GM12864 (cell line): ENCODE results near the gene TEKT2.

Source experiments
- DNase-seq: peaks from one replicate; pipeline ENCODE4 v3.0.0-alpha.2; 2011; ENCODE audit warnings: low read depth
- H3K4me3 ChIP-seq: 2 replicates; pipeline ENCODE4 v1.5.1; 2011; ENCODE audit warnings: mild to moderate bottlenecking, low read depth, low read length, control low read depth
- TF ChIP-seq, protein P1 (sequence below): IDR thresholded peaks from 2 replicates; pipeline ENCODE4 v1.5.1; 2011; ENCODE audit warnings: low read depth, mild to moderate bottlenecking, moderate library complexity, low read length, control low read depth, inconsistent platforms; ENCODE audit errors: missing control alignments

Gene TEKT2

DNA sequence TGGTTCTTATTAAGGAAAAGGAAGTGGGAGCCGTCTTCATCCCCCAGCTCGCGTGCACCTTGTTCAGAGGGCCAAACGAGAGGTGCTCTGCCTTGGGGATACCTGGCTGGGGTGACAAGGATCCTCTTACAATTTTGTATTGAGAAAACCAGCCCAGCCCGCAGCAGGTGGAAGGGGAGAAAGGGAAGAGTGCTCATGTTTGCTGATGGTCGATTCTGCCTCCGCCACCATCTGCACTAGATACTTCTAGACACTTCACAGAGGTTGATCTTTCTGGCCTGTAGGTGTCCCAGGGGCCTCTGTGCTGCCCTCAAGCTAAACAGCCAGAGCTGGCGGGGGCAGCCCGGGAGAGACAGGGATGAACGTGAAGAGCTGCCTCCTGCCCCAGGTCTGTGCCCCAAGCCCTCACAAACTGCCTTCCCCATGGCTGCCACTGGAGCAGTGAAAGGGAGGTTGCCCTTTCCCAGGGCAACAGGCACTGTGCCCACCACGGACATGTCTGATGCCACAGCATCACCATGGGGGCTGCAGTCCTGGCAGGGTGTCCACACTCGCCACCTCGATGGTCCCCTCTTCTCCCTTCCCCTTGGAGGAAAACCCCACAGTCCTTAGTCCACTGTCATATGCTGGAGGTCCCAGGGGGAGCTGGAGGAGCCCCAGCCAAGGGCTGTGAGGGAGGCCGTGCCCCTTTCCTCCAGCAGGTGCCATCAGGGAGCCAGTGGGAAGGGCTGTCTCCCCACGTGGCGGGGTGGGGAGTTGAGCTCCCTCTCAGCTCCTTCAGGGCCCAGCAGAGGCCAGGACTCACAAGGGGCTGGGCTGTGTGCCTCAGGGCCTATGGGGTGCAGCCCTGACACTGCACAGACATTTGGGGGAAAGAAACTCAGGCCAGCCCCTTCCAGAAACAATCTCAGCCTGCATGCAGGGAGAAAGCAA, 12.9 kb downstream of the TEKT2 start:
- TF ChIP-seq, protein P1, sequence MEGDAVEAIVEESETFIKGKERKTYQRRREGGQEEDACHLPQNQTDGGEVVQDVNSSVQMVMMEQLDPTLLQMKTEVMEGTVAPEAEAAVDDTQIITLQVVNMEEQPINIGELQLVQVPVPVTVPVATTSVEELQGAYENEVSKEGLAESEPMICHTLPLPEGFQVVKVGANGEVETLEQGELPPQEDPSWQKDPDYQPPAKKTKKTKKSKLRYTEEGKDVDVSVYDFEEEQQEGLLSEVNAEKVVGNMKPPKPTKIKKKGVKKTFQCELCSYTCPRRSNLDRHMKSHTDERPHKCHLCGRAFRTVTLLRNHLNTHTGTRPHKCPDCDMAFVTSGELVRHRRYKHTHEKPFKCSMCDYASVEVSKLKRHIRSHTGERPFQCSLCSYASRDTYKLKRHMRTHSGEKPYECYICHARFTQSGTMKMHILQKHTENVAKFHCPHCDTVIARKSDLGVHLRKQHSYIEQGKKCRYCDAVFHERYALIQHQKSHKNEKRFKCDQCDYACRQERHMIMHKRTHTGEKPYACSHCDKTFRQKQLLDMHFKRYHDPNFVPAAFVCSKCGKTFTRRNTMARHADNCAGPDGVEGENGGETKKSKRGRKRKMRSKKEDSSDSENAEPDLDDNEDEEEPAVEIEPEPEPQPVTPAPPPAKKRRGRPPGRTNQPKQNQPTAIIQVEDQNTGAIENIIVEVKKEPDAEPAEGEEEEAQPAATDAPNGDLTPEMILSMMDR, result peak; percentile 32
- DNase-seq, result no peak
- no peak overlapping the region for H3K4me3 ChIP-seq

- TF ChIP-seq, protein P1, result no peak
- DNase-seq, result no peak
- H3K4me3 ChIP-seq, result no peak overlapping the region
These were observed 14.0 kb downstream of the TEKT2 start for GRCh38 chr1:36097693-36098585.

DNA sequence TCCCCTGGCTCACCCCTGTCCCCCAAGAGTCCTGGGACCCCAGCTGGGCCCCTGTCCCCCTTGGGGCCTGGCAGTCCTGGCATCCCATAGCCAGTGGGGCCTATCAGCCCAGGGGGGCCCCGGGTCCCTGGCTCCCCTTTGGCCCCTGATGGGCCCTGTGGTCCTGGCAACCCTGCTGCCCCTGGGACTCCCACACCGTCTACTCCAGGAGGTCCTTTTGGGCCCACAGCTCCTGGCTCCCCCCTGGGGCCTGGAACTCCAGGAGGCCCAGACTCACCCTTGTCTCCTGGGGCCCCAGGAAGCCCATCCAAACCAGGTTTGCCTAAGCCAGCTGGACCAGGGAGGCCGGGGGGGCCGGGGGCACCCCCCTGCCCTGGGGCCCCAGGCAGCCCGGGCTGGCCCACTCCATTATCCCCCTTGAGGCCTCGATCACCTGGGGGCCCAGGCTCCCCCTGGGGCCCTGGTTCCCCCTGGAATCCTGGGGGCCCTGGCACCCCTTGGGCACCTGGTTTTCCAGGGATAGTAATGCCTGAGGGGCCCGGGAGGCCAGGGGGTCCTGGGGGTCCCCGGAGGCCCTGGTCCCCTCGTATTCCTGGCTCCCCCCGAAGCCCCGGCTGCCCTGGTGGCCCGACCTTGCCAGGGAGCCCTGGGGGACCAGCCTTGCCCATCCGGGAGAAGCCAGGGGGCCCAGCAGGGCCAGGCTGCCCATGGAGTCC, 14.9 kb downstream of the TEKT2 start:
- TF ChIP-seq, protein P1, result no peak
- no peak for DNase-seq

DNA sequence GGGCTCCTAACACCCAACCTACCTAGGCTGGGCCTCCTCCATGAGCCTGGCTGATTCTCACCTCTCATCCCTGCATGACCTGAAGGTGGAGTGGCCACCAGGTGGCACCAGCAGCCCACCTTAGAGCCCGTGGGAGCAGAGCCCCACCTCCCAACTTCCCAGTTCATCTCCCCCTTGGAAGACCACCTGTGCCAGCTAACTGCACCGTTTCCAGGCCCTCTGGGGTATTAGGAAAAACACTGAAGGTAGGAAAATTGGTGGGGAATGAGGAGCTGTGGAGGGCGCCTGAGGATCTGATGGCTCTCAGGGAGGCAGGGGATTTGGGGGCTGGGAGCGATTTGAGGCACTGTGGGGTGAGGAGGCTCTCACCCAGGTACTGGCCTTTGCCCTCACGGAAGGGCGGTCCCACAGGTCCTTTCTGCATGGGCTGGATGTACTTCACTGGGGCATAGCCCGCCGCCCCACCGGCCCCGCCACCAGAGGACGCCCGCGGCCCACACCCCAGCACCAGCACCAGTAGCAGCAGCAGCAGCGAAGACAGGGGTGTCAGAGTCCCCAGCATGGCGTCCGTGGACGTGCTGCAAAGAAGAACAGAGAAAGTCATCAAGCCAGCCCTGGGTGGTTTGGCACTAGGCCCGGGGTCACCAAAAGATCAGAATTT, 15.9 kb downstream of the TEKT2 start:
- H3K4me3 ChIP-seq, result no peak overlapping the region
- TF ChIP-seq, protein P1, result peak; percentile 85
- DNase-seq, result peak; percentile 27

More for the DNA sequence above, 14.9 kb downstream of the TEKT2 start:
- H3K4me3 ChIP-seq, result no peak overlapping the region

DNA sequence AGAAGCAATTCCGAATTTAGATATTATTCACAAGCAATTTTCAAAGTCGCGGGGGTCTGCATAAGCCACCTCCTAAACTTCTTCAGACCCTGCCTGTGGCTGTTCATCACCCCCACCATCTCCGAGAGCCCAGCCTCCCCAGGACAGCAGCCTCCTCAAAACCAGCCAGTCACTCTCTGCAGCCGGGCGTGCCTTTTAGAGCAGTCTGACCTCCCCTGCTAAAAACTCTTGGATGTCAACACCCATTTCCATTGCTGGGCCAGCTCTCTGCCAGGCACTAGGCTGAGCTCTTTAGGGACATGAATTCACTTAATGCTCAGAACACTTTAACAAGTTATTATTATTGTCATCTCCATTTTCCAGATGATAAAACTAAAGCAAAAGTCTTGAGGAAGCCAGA, 16.5 kb downstream of the TEKT2 start:
- TF ChIP-seq, protein P1, result no peak
- H3K4me3 ChIP-seq, result no peak overlapping the region
- DNase-seq, result no peak

DNA sequence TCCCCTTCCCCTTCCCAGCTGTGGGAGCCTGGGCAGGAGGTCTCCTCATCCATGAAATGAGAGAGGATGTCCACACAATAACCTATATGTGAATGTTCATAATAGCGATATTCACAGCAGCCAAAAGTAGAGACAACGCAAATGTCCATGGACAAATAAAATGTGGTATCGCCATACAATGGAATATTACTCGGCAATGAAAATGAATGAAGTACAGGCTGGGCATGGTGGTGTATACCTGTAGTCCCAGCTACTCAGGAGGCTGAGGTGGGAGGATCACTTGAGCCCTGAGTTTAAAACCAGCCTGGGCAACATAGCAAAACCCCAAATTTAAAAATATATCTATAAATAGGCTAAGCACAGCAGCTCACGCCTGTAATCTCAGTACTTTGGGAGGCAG, 17.7 kb downstream of the TEKT2 start:
- no peak for DNase-seq
- no peak overlapping the region for H3K4me3 ChIP-seq
- TF ChIP-seq, protein P1, result no peak
